Fibroblast of lung (primary cell): Measurements from ENCODE around the gene SPIB. TPM values are rescaled to one million over a fixed set of nuclear protein-coding genes. Genes with fewer than 3 reads are reported as not detected.
"Not testable (repeated sequence)": the region's sequence is repeated elsewhere in the genome, so short reads cannot be mapped to it uniquely, and the experiment has no call there.

Experiments
- DNase-seq, 2 donors: peaks; one replicate each; pipeline versions ENCODE4 v3.0.0 to v3.0.0-alpha.2; 2010; ENCODE audit warnings: low read depth in 2 of 2
- H2AFZ ChIP-seq: 2 replicates; pipeline ENCODE4 v1.5.1; 2012; ENCODE audit warnings: low read length, control low read depth, inconsistent platforms
- H3K27ac ChIP-seq: 2 replicates; pipeline ENCODE4 v1.5.1; 2011; ENCODE audit warnings: low read length, control low read depth; ENCODE audit not compliant: insufficient read depth
- H3K27me3 ChIP-seq: 2 replicates; pipeline ENCODE4 v1.5.1; 2011; ENCODE audit warnings: mild to moderate bottlenecking, low read length; ENCODE audit not compliant: control insufficient read depth, insufficient read depth
- H3K36me3 ChIP-seq: 2 replicates; pipeline ENCODE4 v1.5.1; 2011; ENCODE audit warnings: low read length; ENCODE audit not compliant: control insufficient read depth, insufficient read depth
- H3K4me1 ChIP-seq: 2 replicates; pipeline ENCODE4 v1.5.1; 2011; ENCODE audit warnings: low read length; ENCODE audit not compliant: control insufficient read depth, insufficient read depth; ENCODE audit errors: extremely low read depth
- H3K4me2 ChIP-seq: 2 replicates; pipeline ENCODE4 v1.5.1; 2011; ENCODE audit warnings: low read length, control low read depth; ENCODE audit not compliant: insufficient read depth; ENCODE audit errors: extremely low read depth
- H3K4me3 ChIP-seq, 4 experiments: fragments of 200-600 bp in 1 of 4; sonication (generic) in 1 of 4; replicated peaks in 1 of 4; 2 replicates each; pipeline ENCODE4 v1.5.1; 2011 to 2016; ENCODE audit warnings: low read length in 4 of 4, low read depth in 3 of 4, mild to moderate bottlenecking in 3 of 4, control low read depth in 2 of 4, inconsistent platforms in 1 of 4, mixed read lengths in 1 of 4; ENCODE audit not compliant: insufficient read depth in 1 of 4; ENCODE audit errors: control extremely low read depth in 1 of 4
- H3K79me2 ChIP-seq: 2 replicates; pipeline ENCODE4 v1.5.1; 2012; ENCODE audit warnings: mild to moderate bottlenecking, low read length, inconsistent platforms; ENCODE audit not compliant: control insufficient read depth, insufficient read depth
- H3K9ac ChIP-seq: 2 replicates; pipeline ENCODE4 v1.5.1; 2011; ENCODE audit warnings: mild to moderate bottlenecking, low read length, control low read depth; ENCODE audit not compliant: insufficient read depth
- H3K9me3 ChIP-seq: 2 replicates; pipeline ENCODE4 v1.5.1; 2012; ENCODE audit warnings: low read depth, low read length; ENCODE audit not compliant: control insufficient read depth, insufficient read depth
- H4K20me1 ChIP-seq: 2 replicates; pipeline ENCODE4 v1.5.1; 2011; ENCODE audit warnings: low read length; ENCODE audit not compliant: control insufficient read depth, insufficient read depth; ENCODE audit errors: extremely low read depth
- EZH2 ChIP-seq: IDR thresholded peaks from 2 replicates; pipeline ENCODE4 v1.5.1; 2012; ENCODE audit warnings: low read length, control low read depth, mild to moderate bottlenecking; ENCODE audit errors: missing control alignments
- polyA plus RNA-seq, 2 donors: library from polyadenylated mRNA; depleted of rRNA in 1 of 2; stranded (reverse) in 1 of 2; unstranded in 1 of 2; fragments of >200 nt; gene quantifications; 2 replicates each; pipeline ENCODE4 v1.2.1, GENCODE V29; 2011 to 2012; ENCODE audit warnings: missing spikeins in 1 of 2
- total RNA-seq: library from RNA; depleted of rRNA; stranded (reverse); fragments of >200 nt; gene quantifications from 2 replicates; pipeline ENCODE4 v1.2.1, GENCODE V29; 2014
- TF ChIP-seq, protein P1 (sequence below), 2 donors: IDR thresholded peaks in 1 of 2; conservative IDR thresholded peaks in 1 of 2; 1 replicate in 1 of 2; 2 replicates in 1 of 2; pipeline ENCODE4 v1.5.1; 2011 to 2012; ENCODE audit warnings: low read length in 2 of 2, control low read depth in 1 of 2, inconsistent platforms in 1 of 2, low read depth in 1 of 2, mild to moderate bottlenecking in 1 of 2

Gene SPIB
- total and polyA plus RNA-seq, 2 donors (not counting 1 experiment from before 2014, with no cell fraction given) = not detected

DNA sequence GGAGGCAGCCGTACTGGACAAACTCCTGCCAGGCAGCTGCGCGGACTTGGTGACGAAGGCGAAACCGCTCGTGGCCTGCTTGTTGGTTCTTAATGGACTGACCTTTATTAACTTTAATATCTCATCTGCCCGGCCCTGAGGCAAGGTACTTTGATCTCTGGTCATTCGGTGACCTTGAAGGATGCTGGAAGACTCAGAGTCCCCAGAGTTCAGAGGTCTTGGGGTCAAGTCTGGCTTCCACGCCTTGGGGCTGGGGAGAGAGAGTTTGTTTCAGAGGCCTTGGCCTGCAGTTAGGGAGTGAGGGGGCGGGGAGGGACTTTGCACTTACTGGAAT lies 47.9 kb downstream of the SPIB start:
- H3K36me3 ChIP-seq = no peaks in the 10 kb centered on the region
- H4K20me1 ChIP-seq = no peaks in the 10 kb centered on the region
- H3K27ac ChIP-seq = no peak overlapping the region
- TF ChIP-seq, protein P1, sequence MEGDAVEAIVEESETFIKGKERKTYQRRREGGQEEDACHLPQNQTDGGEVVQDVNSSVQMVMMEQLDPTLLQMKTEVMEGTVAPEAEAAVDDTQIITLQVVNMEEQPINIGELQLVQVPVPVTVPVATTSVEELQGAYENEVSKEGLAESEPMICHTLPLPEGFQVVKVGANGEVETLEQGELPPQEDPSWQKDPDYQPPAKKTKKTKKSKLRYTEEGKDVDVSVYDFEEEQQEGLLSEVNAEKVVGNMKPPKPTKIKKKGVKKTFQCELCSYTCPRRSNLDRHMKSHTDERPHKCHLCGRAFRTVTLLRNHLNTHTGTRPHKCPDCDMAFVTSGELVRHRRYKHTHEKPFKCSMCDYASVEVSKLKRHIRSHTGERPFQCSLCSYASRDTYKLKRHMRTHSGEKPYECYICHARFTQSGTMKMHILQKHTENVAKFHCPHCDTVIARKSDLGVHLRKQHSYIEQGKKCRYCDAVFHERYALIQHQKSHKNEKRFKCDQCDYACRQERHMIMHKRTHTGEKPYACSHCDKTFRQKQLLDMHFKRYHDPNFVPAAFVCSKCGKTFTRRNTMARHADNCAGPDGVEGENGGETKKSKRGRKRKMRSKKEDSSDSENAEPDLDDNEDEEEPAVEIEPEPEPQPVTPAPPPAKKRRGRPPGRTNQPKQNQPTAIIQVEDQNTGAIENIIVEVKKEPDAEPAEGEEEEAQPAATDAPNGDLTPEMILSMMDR (conservative IDR thresholded peaks at IDR 0.05 in 1 of 2, IDR thresholded peaks at IDR 0.05 in 1 of 2; ENCODE audit: low read depth in 1 of 2, low read length in 2 of 2) = no peak
- no peak for TF ChIP-seq EZH2
- H3K9me3 ChIP-seq = no peaks in the 10 kb centered on the region
- H3K9ac ChIP-seq = no peak overlapping the region
- no peak overlapping the region for H3K4me3 ChIP-seq
- peaks cover 3% of the 10 kb centered on the region for H3K27me3 ChIP-seq
- no peak for DNase-seq
- H3K79me2 ChIP-seq = no peaks in the 10 kb centered on the region
- no peaks in the 10 kb centered on the region for H3K4me1 ChIP-seq
- H3K4me2 ChIP-seq = no peak overlapping the region
- no peak overlapping the region for H2AFZ ChIP-seq

DNA sequence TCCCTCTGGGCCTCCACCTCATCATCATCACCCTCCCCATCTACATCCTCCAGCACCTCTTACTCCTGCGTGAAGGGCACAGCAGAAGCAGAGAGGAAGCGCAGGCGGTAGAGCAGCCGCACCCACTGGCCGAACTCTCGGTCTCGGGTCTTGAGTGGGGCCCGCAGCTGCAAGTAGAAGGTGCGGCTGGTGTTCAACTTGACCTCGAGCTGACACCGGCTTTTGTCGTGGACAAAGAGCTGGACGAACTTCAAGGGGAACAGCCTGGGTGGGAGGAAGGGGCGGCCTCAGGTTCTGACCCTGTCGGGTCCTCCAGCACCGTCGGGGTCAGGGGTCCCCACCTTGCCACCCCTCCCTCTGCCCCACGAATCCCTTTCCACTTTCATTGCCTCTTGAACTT lies 48.8 kb downstream of the SPIB start:
- DNase-seq = no peak
- H3K79me2 ChIP-seq = no peaks in the 10 kb centered on the region
- H3K4me3 ChIP-seq = no peak overlapping the region
- no peak overlapping the region for H3K9ac ChIP-seq
- H3K27ac ChIP-seq = no peak overlapping the region
- no peak overlapping the region for H3K4me2 ChIP-seq
- H3K36me3 ChIP-seq = no peaks in the 10 kb centered on the region
- peaks cover 3% of the 10 kb centered on the region for H3K27me3 ChIP-seq
- no peaks in the 10 kb centered on the region for H3K9me3 ChIP-seq
- TF ChIP-seq EZH2 = no peak
- H4K20me1 ChIP-seq = no peaks in the 10 kb centered on the region
- no peaks in the 10 kb centered on the region for H3K4me1 ChIP-seq
- no peak overlapping the region for H2AFZ ChIP-seq

DNA sequence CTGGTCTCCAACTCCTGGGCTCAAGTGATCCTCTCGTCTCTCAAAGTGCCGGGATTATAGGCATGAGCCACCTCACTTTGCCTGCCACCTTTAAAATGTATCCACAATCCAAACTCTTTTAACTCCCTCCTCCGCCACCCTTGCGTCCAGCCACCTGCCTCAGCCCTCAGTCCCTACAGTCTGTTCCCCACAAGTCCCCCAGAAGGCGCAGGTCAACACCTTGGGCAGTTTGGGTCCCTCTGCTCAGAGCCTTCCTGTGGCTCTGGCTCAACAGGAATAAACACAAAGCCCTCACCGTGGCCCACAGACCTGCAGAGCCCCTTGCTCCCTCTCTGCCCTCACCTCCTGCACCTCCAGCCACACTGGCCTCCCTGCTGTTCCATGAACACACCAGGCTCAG lies 50.1 kb downstream of the SPIB start:
- H2AFZ ChIP-seq = no peak overlapping the region
- no peak overlapping the region for H3K4me2 ChIP-seq
- no peaks in the 10 kb centered on the region for H3K9me3 ChIP-seq
- DNase-seq = no peak
- H3K4me1 ChIP-seq = no peaks in the 10 kb centered on the region
- TF ChIP-seq EZH2 = no peak
- TF ChIP-seq, protein P1 (conservative IDR thresholded peaks at IDR 0.05 in 1 of 2, IDR thresholded peaks at IDR 0.05 in 1 of 2; ENCODE audit: low read depth in 1 of 2, low read length in 2 of 2) = no peak
- peaks cover 3% of the 10 kb centered on the region for H3K27me3 ChIP-seq
- H3K9ac ChIP-seq = no peak overlapping the region
- H4K20me1 ChIP-seq = no peaks in the 10 kb centered on the region
- H3K36me3 ChIP-seq = no peaks in the 10 kb centered on the region
- no peak overlapping the region for H3K27ac ChIP-seq
- H3K4me3 ChIP-seq = no peak overlapping the region
- no peaks in the 10 kb centered on the region for H3K79me2 ChIP-seq

DNA sequence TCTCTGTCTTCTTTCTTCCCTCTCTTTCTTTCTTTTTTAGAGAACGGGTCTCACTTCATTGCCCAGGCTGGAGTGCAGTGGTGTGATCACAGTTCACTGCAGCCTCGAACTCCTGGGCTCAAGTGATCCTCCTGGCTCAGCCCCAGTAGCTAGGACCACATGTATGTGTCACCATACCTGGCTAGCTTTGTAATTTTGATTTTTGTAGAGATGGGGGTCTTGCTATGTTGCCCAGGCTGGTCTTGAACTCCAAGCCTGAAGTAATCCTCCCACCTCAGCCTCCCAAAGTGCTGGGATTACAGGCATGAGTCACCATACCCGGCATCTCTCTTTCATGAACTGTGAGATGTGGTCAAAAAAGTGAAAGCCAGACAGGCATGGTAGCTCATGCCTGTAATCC lies 54.6 kb downstream of the SPIB start:
- H3K9me3 ChIP-seq = not testable (repeated sequence)

More for the DNA sequence above, 54.6 kb downstream of the SPIB start:
- not testable (repeated sequence) for H3K4me3 ChIP-seq, H2AFZ ChIP-seq, H3K27ac ChIP-seq, DNase-seq, H4K20me1 ChIP-seq, H3K79me2 ChIP-seq, H3K9ac ChIP-seq, H3K36me3 ChIP-seq, H3K4me2 ChIP-seq, H3K4me1 ChIP-seq, H3K27me3 ChIP-seq
